Breast epithelium (tissue), 3 donors: ENCODE results near the gene ZNF778.
"Not testable (repeated sequence)": the region's sequence is repeated elsewhere in the genome, so short reads cannot be mapped to it uniquely, and the experiment has no call there.

Source experiments
- POLR2A ChIP-seq: fragments of 450-650 bp; IDR thresholded peaks from one replicate; pipeline ENCODE4 v1.6.1; 2016; ENCODE audit warnings: antibody characterized with exemption, mild to moderate bottlenecking, moderate library complexity
- POLR2AphosphoS5 ChIP-seq, 3 donors: sonication (generic); formaldehyde crosslinking; IDR thresholded peaks; one replicate each; pipeline ENCODE4 v1.6.1; 2017; ENCODE audit warnings: antibody characterized with exemption in 3 of 3
- TF ChIP-seq, protein P1 (sequence below), 3 donors: fragments of 450-650 bp; IDR thresholded peaks; one replicate each; pipeline ENCODE4 v1.5.1; 2016 to 2017; ENCODE audit warnings: antibody characterized with exemption in 3 of 3, mild to moderate bottlenecking in 3 of 3, moderate library complexity in 3 of 3

DNA sequence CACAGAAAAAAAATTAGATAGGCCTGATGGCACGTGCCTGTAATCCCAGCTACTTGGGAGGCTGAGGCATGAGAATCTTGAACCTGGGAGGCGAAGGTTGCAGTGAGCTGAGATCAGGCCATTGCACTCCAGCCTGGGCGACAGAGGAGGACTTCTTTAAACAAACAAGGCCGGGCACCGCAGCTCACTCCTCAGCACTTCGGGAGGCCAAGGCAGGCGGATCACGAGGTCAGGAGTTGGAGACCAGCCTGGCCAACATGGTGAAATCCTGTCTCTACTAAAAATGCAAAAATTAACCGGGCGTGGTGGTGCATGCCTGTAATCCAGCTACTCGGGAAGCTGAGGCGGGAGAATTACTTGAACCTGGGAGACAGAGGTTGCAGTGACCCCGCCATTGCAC is 26.8 kb downstream of the ZNF778 start:
- TF ChIP-seq, protein P1, sequence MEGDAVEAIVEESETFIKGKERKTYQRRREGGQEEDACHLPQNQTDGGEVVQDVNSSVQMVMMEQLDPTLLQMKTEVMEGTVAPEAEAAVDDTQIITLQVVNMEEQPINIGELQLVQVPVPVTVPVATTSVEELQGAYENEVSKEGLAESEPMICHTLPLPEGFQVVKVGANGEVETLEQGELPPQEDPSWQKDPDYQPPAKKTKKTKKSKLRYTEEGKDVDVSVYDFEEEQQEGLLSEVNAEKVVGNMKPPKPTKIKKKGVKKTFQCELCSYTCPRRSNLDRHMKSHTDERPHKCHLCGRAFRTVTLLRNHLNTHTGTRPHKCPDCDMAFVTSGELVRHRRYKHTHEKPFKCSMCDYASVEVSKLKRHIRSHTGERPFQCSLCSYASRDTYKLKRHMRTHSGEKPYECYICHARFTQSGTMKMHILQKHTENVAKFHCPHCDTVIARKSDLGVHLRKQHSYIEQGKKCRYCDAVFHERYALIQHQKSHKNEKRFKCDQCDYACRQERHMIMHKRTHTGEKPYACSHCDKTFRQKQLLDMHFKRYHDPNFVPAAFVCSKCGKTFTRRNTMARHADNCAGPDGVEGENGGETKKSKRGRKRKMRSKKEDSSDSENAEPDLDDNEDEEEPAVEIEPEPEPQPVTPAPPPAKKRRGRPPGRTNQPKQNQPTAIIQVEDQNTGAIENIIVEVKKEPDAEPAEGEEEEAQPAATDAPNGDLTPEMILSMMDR (IDR thresholded peaks at IDR 0.05) = not testable (repeated sequence)
- TF ChIP-seq POLR2A; POLR2AphosphoS5 (IDR thresholded peaks at IDR 0.05): not testable (repeated sequence)
